ENCODE results near the gene UBE2E1.

- TF ChIP-seq, protein P1, sequence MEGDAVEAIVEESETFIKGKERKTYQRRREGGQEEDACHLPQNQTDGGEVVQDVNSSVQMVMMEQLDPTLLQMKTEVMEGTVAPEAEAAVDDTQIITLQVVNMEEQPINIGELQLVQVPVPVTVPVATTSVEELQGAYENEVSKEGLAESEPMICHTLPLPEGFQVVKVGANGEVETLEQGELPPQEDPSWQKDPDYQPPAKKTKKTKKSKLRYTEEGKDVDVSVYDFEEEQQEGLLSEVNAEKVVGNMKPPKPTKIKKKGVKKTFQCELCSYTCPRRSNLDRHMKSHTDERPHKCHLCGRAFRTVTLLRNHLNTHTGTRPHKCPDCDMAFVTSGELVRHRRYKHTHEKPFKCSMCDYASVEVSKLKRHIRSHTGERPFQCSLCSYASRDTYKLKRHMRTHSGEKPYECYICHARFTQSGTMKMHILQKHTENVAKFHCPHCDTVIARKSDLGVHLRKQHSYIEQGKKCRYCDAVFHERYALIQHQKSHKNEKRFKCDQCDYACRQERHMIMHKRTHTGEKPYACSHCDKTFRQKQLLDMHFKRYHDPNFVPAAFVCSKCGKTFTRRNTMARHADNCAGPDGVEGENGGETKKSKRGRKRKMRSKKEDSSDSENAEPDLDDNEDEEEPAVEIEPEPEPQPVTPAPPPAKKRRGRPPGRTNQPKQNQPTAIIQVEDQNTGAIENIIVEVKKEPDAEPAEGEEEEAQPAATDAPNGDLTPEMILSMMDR (conservative IDR thresholded peaks at IDR 0.05 in 1 of 2, IDR thresholded peaks at IDR 0.05 in 1 of 2; ENCODE audit: low read depth in 1 of 2, low read length in 2 of 2): peak; percentile 18 to 34
- no peak for TF ChIP-seq EZH2 (IDR thresholded peaks at IDR 0.05; ENCODE audit: low read length, missing control alignments)
These were observed 5.0 kb upstream of the UBE2E1 start for GRCh38 chr3:23800731-23801130.

All from fibroblast of lung (primary cell).